ENCODE results near the gene MRPL2.

GRCh38 chr6:43052225-43052841 lies 6.9 kb downstream of the MRPL2 start:
- TF ChIP-seq CTCF (IDR thresholded peaks at IDR 0.05; ENCODE audit: low read depth, low read length, poor library complexity, severe bottlenecking) (no peak), EZH2phosphoT487 (IDR thresholded peaks at IDR 0.05; ENCODE audit: borderline replicate concordance, low read length) (no peak)
